PFSK-1 (cell line): ENCODE results near the gene POLR3H.

ENCODE experiments used
- POLR2AphosphoS5 ChIP-seq: IDR thresholded peaks from 2 replicates; pipeline ENCODE4 v1.6.1; 2012; ENCODE audit warnings: low read depth, mild to moderate bottlenecking, control low read depth, low read length, moderate library complexity
- REST ChIP-seq, 2 experiments: IDR thresholded peaks; 2 replicates each; pipeline versions ENCODE4 v1.6.1 to v1.8.0; 2011 to 2012; ENCODE audit warnings: low read depth in 2 of 2, low read length in 2 of 2, control low read depth in 1 of 2, inconsistent platforms in 1 of 2, mild to moderate bottlenecking in 1 of 2, moderate library complexity in 1 of 2; ENCODE audit not compliant: insufficient read depth in 1 of 2
- SIN3A ChIP-seq: IDR thresholded peaks from 2 replicates; pipeline ENCODE4 v1.6.1; 2012; ENCODE audit warnings: mild to moderate bottlenecking, low read length, moderate library complexity, borderline replicate concordance; ENCODE audit not compliant: insufficient read depth
- TAF1 ChIP-seq: IDR thresholded peaks from 2 replicates; pipeline ENCODE4 v1.6.1; 2012; ENCODE audit warnings: low read length, control low read depth, borderline replicate concordance; ENCODE audit not compliant: insufficient read depth

GRCh38 chr22:41582694-41583093 is 38.4 kb upstream of the POLR3H start:
- no peak for TF ChIP-seq REST (IDR thresholded peaks at IDR 0.05; ENCODE audit: insufficient read depth in 1 of 2, low read depth in 2 of 2, low read length in 2 of 2)
- TF ChIP-seq TAF1: no peak
- TF ChIP-seq POLR2AphosphoS5: no peak
- no peak for TF ChIP-seq SIN3A
